GM12874 (cell line): ENCODE data around the gene NFIB.

Experiments used
- TF ChIP-seq, protein P1 (sequence below): IDR thresholded peaks from 2 replicates; pipeline ENCODE4 v1.5.1; 2011; ENCODE audit warnings: low read depth, mild to moderate bottlenecking, control low read depth, low read length, moderate library complexity; ENCODE audit not compliant: insufficient read depth

Gene NFIB

GRCh38 chr9:14352503-14352902 lies 38.6 kb upstream of the NFIB start:
- TF ChIP-seq, protein P1, sequence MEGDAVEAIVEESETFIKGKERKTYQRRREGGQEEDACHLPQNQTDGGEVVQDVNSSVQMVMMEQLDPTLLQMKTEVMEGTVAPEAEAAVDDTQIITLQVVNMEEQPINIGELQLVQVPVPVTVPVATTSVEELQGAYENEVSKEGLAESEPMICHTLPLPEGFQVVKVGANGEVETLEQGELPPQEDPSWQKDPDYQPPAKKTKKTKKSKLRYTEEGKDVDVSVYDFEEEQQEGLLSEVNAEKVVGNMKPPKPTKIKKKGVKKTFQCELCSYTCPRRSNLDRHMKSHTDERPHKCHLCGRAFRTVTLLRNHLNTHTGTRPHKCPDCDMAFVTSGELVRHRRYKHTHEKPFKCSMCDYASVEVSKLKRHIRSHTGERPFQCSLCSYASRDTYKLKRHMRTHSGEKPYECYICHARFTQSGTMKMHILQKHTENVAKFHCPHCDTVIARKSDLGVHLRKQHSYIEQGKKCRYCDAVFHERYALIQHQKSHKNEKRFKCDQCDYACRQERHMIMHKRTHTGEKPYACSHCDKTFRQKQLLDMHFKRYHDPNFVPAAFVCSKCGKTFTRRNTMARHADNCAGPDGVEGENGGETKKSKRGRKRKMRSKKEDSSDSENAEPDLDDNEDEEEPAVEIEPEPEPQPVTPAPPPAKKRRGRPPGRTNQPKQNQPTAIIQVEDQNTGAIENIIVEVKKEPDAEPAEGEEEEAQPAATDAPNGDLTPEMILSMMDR: no peak

DNA sequence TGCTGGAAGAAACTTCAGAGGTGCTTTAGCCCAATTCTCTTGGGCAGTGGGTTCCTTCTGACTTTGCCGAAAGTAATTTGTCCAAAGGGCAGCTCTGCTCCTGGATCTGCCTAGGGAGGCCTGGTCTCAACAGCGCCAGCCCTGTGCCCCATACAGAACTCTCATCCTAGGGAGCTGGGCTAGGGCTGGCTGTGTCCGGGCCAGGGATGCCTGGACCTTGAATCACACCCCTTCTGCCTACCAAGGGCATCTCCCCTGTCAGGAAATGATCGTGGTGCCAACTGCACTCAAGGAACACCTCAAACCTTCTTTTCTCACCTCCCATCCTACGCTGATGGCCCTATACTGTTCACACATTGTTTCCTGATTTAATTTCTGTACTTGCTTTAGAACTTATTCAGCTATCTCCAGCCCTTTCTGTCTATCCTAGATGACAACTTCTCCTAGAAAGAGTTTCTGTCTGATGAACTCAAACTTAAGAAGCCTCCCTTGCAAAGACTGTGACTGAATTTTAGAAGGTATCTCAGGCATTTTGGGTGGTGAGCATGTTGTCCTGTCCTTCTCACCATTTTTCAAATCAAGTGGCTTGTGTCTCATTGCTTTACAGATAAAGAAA lies 37.4 kb upstream of the NFIB start:
- TF ChIP-seq, protein P1: no peak

DNA sequence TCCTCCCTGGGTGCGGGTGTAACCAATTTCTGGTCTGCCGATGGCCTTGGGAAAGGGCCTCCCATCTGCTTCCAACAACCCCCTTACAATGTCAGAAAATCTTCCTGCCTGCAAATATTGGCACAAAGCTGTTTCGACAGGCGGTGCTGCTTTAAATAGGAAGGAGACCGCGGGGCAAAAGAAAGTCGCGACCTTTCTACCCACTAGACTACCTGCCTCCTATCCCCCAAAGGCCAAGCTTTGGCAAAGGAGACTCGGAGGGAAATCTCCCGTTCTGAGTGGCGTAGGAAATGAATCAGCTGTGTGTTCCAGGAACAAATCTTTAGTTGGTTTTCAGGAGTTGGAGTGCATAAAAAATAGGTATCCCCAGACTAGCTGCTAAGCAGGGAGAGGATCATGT lies 36.8 kb upstream of the NFIB start:
- TF ChIP-seq, protein P1: no peak

DNA sequence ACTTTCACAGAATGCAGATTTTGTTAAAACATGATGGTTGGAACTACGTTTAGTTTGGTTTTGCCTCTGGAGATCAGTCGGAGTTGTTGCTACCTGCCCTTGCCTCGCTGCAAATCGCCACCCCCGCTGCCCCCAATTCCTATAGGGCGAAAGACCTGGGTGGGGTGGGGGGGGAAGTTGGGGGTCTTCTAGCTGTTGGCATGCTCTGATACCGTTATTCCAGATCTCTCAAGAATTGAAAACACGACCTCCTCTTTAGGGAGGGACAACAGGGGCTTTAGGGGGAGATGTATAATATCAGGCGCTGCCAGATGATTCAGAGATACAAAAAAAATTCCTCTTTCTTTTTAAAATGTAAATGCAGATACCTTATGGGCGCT lies 36.4 kb upstream of the NFIB start:
- TF ChIP-seq, protein P1: no peak

DNA sequence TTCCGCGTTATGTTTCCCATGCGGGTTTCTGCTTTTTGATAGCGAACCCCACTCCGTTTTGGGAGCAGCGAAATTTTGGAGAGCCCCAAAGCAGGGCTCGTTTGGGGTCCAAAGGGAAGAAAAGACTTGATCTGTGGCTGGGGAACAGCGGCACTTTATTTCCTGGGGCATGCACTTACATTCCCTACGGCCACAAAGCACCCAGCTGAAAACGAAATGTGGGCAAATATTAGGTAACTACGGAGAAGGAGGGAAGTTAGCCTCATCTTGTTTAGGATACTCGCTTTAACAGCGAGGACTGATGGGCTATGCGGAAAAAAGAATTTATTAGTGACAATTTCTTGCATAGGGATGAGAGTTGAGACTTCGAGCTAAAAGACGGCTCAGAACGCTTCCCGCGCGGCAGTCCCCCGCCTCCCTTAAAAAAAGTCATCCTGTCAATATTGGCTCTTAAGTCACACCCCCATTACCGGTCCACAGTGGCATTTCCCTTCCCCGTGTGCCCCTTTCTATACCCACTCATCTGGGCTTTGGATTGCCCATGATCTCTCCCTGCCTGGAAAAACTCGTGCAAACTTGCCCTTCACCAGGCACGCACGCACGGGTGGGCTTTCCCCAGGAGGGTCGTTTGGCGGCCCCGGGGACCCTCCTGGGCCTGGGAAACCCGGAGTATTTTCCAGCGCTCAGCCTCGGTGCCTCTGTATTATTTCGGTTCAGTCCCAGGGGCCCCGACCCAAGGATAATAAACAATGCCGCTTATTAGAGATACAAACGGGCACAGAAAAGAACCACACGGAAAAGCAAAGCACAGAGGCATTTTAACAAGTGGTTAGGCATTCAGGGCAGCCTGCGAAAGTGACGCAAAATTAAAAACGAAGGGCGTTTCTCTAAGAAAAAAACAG lies 35.8 kb upstream of the NFIB start:
- TF ChIP-seq, protein P1: no peak

DNA sequence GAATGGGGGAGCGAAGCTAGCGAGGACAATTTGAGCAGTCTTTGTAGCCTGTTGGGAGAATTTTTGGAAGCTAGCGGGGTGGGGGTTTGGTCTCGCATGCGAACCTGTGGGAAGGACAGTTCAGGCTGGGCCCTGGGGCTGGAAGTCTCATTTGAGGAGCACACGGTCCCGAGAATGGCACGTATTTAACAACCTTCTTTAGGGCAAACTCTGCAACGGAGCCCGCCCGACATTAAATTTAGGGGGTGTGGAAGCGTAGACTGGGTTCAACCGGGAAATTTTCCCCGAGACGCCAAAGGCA lies 35.2 kb upstream of the NFIB start:
- TF ChIP-seq, protein P1: no peak

DNA sequence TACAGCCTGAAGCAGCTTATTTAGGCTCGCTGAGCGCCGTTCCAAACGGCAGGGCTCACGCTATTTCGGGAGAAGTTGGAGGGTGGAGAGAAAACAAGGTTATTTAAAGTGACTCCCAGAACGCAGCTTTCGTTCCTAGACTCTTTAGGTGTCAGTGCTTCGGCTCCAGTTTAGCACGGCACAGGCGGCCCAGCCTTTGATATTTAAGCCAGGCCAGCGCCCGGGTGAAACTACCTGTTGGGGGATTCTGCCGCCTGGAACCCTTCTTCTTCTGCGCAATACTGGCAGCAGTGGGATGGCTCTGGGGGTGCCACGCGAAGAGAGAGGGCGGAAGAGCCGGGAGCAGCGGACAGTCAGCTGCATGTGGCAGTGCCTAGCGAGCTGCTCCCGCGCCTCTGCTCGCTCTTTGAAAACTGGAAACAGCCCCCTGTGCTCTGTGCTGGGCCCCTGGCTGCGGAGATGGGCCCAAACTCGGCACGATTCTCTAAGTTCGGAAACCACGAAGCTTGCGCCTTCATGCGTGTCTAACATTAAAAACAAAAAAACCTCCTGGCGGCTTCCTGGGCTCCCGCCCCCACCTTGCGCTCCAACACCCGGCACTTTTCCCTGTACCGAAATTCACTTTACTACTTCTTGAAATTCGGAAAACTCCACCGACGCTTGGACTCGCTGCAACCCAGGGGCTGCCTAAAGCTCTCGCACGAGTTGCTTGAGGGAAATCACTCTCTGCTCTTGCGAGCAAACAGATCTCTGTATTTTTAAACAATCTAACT lies 34.6 kb upstream of the NFIB start:
- TF ChIP-seq, protein P1: no peak
